GM21528 (cell line): ENCODE measurements around the gene B4GALT3.

Experiments used
- ATAC-seq: cut with Tn5 transposase; IDR thresholded peaks from one replicate; pipeline ENCODE4 v1.9.1; 2021; ENCODE audit warnings: mild to moderate bottlenecking, moderate library complexity; ENCODE audit not compliant: unreplicated experiment, low FRiP score

Gene B4GALT3

DNA sequence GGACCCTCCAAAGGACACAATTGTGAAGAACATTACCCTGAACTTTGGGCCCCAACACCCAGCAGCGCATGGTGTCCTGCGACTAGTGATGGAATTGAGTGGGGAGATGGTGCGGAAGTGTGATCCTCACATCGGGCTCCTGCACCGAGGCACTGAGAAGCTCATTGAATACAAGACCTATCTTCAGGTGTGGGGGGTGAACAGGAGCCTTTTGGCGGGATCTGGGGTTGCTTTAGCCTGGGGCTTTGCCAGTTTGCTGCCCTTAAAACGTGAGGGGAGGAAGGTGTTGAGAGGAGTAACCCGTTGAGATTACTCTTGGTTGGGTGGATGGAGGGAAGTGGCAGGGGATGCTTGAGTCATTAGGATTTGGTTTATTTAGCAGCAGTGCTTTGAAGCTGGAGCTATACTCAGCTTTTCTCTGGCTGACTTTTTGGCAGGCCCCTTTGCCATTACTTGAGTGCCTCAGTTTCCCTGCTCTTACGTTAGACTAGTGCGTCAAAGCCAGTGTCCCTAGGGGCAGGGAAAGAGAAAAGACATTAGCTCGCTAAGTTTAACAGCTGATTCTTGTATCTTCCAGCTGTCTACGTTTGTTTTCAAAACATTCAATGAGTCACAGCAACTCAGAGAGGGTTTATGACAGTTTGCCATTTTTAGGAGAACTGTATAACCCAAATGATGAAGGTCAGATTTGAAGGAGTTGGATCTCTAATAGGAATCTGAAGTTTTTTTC lies 29.3 kb upstream of the B4GALT3 start:
- ATAC-seq, result no peak

DNA sequence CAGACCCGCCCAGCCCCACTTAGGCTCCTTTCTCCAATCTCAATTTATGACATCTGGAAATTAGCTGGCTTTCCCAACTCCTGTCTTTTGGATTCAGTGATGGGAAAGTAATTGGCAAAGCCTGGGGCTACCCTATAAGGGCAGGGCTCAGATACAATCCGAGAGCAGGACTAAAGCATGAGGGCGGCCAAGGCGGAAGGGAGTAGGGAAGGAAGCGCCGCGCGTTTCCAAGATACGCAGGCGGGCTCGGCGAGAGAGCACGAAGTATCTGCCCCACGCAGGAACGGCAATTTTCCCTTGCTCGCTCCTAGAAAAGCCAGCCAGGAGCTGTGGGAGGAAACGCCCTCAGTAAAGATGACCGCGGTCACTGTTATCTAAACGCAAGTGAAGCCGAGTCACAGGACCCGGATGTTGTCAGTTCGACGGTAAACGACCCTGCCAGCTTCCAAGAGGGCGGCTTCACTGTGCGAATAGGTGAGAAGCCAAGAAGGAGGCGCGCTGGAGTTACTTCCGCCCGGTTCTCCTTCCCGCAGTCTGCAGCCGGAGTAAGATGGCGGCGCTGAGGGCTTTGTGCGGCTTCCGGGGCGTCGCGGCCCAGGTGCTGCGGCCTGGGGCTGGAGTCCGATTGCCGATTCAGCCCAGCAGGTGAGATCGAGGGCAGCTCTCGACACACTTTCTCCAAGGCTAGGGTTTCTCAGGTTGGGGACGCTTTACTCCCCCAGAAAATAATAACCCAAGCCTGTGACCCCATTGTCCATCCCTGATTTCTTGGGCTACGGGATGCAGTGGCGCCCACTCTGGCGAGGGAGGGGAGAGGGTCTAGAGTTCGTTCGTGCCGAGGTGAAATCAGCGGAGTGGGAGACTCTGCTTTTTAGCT lies 24.8 kb upstream of the B4GALT3 start, which contains the start of gene NDUFS2:
Gene NDUFS2, plus strand, starts transcription at position 532 of the 877 bp plus-strand sequence. Its CDS starts 19 bp downstream, at position 551.
- peak; percentile 93 for ATAC-seq

DNA sequence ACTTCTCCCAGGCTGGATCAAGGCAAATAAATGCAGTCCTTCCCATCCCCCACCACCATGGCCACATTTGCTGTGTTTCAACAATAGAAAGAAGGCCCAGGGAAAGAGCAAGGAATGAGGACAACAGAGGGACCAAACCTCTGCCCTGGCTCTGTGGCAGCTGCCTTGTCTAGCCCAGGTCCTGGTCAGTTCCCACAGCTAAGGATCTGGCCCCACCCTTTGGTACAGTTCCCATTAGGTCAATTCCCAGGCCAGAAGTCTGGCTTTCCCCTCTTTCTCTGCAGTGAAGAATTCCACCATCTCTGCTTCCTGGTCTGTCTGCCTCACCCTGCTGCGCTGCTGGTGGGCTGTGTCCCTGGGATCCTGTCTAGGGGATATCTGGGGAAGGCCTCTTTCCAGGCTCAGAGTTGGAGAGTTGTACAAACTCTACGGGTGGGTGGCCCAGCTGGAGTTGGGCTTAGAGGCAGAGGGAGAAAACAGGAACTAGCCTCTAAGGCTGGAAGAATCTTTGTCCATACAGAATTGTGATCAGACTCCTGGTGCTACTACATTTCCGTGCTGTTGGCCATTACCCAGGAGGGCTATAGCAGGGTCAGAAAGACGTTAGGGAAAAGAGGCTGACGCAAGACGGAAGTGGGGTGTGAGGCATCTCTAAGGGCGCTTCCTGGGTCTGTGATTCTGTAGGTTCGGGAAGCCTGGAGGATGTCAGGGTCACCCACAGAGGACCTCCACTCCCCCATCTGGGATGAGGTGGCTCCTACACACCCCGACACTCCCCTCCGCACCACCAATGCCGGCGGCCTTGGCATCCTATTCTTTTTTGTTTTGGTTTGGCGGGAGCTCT lies 23.9 kb upstream of the B4GALT3 start:
- ATAC-seq, result no peak

DNA sequence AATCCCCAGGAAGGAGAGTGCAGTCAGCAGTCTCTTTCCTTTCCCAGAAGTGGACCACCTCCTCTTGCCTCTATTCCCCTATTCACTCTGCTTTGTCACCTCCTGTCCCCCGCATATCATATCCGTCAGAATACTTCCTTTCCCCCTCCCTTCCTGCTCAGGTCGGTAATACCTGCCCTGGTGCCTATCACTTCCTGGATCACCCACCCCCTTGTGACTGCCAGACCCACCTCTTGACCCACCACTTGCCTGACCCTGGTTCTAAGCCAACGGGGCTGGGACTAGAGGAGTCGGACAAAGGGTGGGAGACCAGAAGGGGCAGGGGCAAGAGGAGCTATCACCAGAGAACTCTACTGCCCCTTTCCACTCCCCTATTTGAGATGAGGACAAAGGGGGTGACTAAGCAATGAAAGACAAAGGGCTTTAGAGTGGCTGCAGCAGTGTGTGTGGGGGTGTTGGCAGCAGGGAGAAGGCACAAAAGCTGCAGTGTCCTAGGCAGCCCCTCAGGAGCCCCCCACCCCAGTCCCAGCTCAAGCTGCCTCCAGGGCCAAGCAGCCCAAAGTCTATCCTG lies 23.2 kb upstream of the B4GALT3 start:
- ATAC-seq, result no peak

DNA sequence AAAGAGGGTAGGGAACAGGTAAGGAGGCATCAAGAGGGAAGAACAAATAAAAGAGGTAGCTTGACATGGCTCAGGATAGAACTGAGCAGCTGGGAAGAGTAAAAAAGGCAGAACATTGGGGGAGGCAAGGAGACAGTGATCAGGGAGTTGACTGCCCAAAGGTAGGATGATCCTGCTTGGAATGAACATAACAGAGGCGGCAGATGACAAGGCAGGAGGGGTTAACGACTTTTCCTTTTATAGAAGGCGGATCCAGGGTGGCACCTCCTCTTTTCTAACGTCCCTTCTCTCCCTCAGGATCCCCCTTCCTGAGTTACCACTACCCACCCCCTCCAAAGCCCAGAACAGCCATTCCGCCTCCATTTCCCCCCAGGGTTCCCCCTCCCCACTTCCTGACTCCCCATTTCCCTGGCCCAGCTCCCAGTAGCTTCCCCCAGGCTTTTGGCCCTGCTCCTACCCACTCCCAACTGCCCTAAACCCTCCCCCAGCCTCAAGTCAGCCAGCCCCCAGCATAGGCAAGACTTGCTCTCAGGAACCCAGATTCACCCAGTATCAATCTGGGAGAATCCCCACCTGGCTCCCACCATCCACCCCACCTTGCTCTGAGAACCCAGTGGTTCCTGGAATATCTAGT lies 22.3 kb upstream of the B4GALT3 start:
- ATAC-seq, result no peak

DNA sequence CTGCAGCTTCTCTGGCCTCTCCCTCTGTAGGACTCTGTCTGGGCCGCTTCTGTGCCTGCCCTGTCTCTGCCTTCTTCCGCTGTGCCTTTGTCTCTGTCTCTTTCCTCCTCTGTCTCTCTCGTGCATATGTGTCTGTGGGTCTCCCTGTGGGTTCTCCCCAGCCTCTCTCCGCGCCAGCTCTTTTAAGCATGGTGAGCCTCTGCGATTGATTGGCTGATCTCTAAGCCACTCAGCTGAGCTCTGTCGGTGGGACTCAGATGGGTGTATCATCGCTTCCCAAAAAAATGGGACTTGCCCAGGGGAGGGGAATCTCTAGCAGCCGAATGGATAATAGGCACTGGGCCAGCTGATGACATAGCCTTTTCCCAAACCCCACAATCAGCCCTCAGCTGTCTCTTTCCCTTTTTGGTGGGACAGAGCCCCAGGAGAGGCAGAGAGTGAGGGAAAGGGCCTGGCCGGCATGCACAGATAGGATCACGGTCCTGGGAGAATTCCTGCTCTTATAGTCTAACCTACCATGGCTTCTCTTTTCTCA lies 21.7 kb upstream of the B4GALT3 start, which contains the start of gene ADAMTS4:
Gene ADAMTS4, minus strand, starts transcription at position 158 of the 535 bp plus-strand sequence. CDS start 427 bp downstream, outside the sequence.
- ATAC-seq, result no peak

DNA sequence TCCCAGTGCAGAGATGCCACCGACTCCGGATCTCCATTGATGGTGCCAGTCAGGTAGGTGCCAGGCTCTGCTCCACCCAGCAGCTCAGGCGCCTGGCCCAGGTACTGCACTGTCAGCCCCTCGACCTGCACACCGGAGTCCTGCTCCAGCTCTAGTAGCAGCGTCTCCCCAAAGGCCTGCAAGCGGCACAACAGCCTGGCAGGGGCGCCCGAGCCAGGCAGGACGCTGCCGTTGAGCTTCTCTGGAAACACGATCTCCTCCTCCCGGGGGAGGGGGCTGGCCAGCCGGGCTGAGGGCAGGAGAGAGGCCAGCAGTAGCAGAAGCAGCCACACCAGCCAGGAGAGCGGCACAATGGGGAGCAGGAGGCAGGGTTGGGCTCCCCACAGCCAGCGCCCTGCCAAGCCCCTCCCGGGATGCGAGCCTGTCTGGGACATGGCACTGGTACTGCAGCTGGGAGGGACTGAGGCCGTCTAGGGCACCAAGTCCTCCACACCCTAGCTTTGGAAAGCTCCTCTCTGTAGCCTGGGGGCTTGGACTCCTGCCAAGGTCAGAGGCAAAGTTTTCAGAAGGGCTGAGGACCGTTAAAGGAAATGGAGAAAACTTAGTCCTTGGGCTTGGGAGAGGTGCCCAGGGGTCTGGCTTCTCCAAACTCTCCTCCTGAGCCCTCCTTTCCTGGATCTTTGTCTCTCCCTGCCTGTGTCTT lies 21.0 kb upstream of the B4GALT3 start:
- no peak for ATAC-seq

DNA sequence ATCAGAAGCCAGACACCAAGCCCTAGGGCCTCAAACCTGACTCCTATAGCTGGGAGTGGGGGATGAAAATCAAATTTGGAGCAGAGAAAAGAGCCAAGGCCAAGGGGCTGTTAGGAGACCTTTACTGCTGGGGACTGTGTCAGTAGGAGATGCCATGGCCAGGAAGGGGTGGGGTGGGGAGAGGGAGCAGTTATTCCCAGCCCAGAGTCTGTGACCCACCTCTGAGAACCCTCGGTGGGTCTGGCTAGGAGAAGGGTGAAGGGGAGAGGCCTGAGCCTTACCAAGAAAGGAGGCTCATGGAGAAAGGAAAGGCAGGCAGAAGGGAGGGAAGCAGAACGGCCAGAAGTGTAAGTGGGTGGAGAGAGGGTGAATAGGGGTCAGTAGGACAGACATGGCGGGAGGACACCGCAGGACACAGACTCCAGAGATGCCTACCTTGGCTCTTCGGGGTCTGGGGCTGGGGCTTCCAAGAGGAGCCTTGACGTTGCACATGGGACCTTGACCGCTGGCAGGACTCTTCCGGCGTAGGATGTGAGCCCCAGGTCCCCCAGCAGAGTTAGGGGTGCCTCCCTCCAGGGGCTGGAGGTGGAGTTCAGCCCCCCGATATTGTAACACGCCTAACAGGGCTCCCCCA lies 20.4 kb upstream of the B4GALT3 start:
- ATAC-seq, result no peak

DNA sequence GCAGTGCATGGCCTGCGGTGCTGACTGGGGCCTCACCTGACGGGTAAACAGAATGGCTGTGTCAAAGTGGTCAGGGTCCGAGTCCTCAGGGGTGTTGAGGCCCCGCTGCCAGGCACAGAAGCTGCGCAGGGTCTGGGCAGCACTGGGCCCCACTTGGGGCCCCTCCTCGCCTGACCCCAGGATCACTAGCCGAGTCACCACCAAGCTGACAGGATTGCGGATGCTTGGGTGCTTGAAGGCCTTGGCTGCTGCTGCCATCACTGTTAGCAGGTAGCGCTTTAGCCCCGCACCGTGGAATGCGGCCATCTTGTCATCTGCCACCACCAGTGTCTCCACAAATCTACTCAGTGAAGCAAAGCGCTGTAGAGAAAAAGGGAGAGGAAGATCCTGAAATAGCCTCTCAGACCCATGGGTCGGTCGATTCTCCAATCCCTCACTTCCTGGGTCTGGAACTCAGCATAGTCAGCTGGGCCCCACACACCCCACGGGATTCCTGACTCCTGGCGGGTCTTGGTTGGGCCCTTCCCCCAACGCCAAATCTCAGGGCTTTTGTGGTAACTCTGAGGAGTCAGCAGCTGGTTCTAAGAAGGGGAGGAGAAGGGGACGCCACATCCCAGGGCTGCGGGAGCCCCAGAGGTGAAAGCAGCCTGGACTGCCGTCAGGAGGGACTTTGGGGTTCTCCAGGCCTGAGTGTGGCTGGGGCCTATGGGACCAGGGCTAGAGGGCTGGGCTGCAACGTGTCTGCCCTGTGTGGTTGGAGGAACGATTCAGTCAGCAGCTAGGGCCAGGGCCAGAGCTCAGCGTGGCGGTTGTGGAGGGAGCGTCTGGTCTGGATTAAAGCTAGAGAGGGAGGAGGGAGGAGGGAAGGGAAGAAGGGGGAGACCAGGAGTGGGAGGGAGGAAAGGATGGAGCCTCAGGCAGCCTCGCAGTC lies 19.5 kb upstream of the B4GALT3 start:
- no peak for ATAC-seq

DNA sequence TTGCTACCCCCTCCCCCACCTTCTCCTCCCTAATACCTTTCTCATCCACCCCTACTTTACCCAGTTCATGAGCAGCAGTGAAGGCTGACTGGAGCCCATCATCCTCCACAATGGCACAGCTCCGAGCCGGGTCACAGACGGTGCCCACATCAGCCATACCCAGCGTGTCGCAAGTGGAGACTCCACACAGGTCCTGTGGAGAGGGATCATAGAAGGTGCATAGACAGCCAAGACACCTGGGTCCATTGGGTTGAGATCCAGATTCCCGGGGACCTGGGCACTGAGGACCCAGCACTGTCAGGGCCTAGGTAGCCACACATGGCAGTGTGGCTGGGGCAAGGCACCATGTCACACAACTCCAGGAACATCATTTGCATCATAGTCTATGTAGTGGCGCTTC lies 18.8 kb upstream of the B4GALT3 start:
- ATAC-seq, result no peak

DNA sequence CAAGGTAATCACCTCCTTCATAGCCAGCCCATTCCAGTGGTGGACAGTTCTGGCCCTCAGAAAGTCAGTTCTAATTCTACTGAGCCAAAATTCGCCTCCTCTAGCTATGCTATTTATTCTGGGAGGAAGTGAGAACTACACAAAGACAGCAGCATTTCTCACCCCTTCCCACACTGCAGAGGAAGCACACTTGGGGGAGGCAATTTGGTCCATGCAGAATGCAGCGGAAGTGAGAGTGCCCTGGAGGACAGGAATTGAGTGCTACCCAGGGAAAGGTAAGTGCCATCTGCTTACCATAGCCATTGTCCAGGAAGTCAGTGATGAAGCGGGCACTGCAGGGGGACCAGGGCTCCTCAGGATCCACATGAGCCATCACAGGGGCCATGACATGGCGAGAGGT lies 17.9 kb upstream of the B4GALT3 start:
- peak; percentile 58 for ATAC-seq

DNA sequence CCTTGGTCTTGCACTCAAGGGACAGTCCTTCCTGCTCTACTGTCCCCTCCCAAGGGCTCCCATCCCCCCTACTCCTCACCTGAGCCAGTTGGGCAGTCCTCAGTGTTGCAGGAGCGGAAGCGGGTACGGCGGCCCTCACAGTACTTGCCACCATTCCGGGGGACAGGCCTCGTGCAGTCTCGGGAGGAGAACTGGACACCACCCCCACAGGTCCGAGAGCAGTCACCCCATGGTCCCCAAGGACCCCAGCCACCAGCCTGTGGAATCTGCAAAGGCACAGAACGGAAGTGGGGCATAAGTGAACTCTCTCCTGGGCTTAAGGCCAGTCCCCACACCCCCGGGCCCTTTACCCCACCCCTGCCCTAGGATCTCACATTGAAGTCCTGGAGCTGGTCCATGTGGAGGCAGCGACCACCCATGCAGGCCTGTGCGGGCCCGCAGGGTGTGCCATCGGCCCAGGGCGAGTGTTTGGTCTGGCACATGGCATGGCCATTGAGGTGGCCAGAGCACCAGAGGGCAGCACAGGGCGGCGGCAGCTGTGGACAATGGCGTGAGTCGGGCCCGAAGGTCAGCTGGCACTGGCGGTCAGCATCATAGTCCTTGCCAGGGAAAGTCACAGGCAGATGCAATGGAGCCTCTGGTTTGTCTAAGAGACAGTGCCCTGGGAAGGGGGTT lies 16.4 kb upstream of the B4GALT3 start:
- ATAC-seq, result no peak

DNA sequence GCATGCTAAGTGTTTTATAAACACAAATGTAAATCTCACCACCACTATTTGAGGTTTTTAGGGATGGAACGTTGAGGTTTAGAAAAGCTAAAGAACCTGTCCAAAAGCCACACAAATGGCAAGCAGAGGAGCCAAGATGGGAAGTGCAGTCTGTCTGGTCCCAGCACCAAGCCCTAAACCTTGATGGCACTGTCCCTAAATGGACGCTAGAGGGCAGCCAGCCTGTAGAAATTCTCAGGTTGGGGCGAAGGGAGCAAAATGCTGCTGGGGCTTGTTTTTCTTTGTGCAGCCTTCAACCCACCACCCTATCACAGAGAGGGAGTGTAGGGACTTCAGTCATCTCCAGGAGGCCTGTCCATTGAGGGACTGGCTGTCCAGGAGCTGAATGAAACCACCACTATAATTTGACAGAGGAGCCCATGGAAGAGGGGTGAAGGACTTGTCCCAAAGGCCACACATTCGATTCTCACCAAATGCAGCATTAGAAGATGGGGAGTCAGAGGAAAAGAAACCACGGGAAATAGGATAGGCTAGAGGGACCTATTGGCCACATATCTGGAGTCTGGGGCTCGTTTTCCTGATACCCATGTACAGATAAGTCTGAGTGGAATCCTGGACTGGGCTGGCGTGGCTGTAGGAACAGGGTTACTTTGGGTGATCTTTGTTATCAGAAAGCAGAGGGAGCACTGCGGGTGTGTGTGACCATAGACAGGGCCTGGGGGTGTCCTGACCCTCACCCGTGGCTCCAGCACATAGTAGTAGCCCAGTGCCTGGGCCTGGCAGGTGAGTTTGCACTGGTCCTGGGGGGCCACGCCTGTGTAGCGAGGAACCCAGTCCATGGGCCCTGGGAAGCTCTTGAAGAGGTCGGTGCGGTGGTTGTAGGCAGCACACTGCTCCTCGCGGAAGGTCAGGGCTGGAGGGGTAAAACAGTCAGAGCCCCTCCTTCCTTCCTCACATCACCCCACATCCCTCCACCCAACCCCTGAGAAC lies 15.5 kb upstream of the B4GALT3 start:
- ATAC-seq, result no peak

DNA sequence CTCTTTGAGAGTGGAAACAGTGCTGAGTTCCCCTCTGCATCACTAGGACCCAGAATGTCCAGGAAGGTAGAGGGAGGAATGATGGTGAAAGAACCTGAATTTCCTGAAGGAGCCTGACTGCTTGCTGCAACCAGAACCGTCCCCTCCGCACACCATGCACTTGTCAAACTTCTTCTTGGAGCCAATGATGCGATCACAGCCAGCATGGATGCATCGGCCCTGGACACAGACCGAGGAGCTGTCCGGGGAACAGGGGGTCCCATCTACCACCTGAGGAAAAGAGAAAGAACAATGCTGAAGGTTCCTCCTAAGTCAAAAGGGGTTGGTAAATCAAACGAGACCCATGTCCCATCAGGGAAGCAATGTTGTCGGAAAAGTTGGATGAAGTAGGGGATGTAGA lies 14.7 kb upstream of the B4GALT3 start:
- ATAC-seq, result no peak

DNA sequence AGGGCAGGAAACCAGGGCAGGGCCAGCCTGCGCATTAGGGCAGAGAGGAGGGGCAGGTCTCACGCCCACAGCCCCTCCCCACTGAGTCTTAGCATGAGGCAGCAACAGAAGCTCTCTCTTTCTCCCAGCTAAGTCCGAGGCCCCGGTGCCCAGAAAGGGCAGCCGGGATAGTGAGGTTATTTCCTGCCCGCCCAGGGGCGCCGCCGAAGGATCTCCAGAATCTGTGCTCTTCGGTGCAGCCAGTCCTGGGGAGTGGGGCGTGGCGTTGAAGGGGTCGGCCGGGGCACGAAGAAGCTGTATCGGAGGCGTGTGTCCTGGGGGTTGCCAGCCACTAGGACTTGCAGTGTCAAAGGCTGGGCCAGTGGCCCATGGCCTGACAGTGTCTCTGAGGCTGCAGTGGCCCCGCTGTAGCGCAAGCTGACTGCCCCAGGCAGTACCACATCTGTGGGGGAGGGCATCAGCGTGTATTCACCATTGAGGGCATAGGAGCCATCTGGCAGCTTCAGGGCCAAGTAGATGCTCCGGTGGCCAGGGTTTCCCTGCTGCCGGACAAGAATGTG lies 13.7 kb upstream of the B4GALT3 start:
- no peak for ATAC-seq
